T-helper 2 cell (primary cell): ENCODE results near the gene PEDS1.
"Not testable (repeated sequence)": the region's sequence is repeated elsewhere in the genome, so short reads cannot be mapped to it uniquely, and the experiment has no call there.

Experiments used
- DNase-seq, 5 experiments: peaks; one replicate each; pipeline versions ENCODE4 v3.0.0 to v3.0.0-alpha.2; 2012 to 2022

PEDS1 gene

GRCh38 chr20:50135157-50135556, 18.4 kb downstream of the PEDS1 start:
- DNase-seq, result not testable (repeated sequence)

- no peak for DNase-seq
Measured at GRCh38 chr20:50133474-50134217, 19.9 kb downstream of the PEDS1 start.

- no peak for DNase-seq
Measured at GRCh38 chr20:50133041-50133440, 20.5 kb downstream of the PEDS1 start.

- DNase-seq, result no peak
Measured at GRCh38 chr20:50130995-50131394, 22.5 kb downstream of the PEDS1 start.

- DNase-seq, result no peak
Measured at GRCh38 chr20:50130356-50130723, 23.2 kb downstream of the PEDS1 start.

- no peak for DNase-seq
Measured at GRCh38 chr20:50129662-50130355, 23.7 kb downstream of the PEDS1 start.

- no peak for DNase-seq
Measured at GRCh38 chr20:50128520-50128905, 25.0 kb downstream of the PEDS1 start.

GRCh38 chr20:50127587-50128519, 25.7 kb downstream of the PEDS1 start:
- no peak for DNase-seq

- DNase-seq, result peak in 1 of 5 experiments; percentile 27
Measured at GRCh38 chr20:50126662-50127061, 26.9 kb downstream of the PEDS1 start.

GRCh38 chr20:50125279-50125678, 28.2 kb downstream of the PEDS1 start:
- DNase-seq, result no peak

GRCh38 chr20:50124496-50124895, 29.0 kb downstream of the PEDS1 start:
- DNase-seq, result no peak

- DNase-seq, result no peak
Measured at GRCh38 chr20:50123418-50123817, 30.1 kb downstream of the PEDS1 start.

- DNase-seq, result no peak
Measured at GRCh38 chr20:50122763-50123162, 30.8 kb downstream of the PEDS1 start.

GRCh38 chr20:50121858-50122271, 31.7 kb downstream of the PEDS1 start:
- no peak for DNase-seq

- peak in 4 of 5 experiments; percentile 36 to 79 (median 44) for DNase-seq
Measured at GRCh38 chr20:50120935-50121693, 32.4 kb downstream of the PEDS1 start.

- DNase-seq, result no peak
Measured at GRCh38 chr20:50118203-50118602, 35.3 kb downstream of the PEDS1 start.

- peak in 1 of 5 experiments; percentile 30 for DNase-seq
Measured at GRCh38 chr20:50116368-50116999, 37.0 kb downstream of the PEDS1 start.

GRCh38 chr20:50115591-50116367, 37.7 kb downstream of the PEDS1 start:
- peak; percentile 77 to 94 (median 85) for DNase-seq

GRCh38 chr20:50115041-50115512, 38.4 kb downstream of the PEDS1 start:
- DNase-seq, result no peak

- peak in 1 of 5 experiments; percentile 34 for DNase-seq
Measured at GRCh38 chr20:50113420-50114224, 39.9 kb downstream of the PEDS1 start.
